ENCODE results near the gene GPC6. TPM values are rescaled to one million over a fixed set of nuclear protein-coding genes. Genes with fewer than 3 reads are reported as not detected.
"Not testable (repeated sequence)": the region's sequence is repeated elsewhere in the genome, so short reads cannot be mapped to it uniquely, and the experiment has no call there.

GPC6 gene
- total RNA-seq, 4 donors from 2014 or later: 13.7 to 21.7 (median 16.5) TPM

- Histone ChIP-seq H3K36me3 (no peaks in the 10 kb centered on the region), H3K9me3 (no peaks in the 10 kb centered on the region), H3K4me1 (no peaks in the 10 kb centered on the region), H3K27me3 (no peaks in the 10 kb centered on the region), H3K27ac (no peak overlapping the region), H3K4me3 (no peak overlapping the region)
- WGBS, 2 donors (ENCODE audit: low coverage in 1 of 2): 25 to 91% methylated on average over 1 to 5 of the region's 5 CpGs
- no peak for ATAC-seq
- TF ChIP-seq POLR2AphosphoS5 (IDR thresholded peaks at IDR 0.05) (no peak), POLR2A (IDR thresholded peaks at IDR 0.05) (no peak), EP300 (IDR thresholded peaks at IDR 0.05) (no peak), CTCF (IDR thresholded peaks at IDR 0.05) (no peak)
These were observed 81.0 kb downstream of the GPC6 start for GRCh38 chr13:93307651-93308050.

- ATAC-seq: no peak
- Histone ChIP-seq H3K36me3 (no peaks in the 10 kb centered on the region), H3K27ac (no peak overlapping the region), H3K4me3 (no peak overlapping the region), H3K9me3 (no peaks in the 10 kb centered on the region), H3K27me3 (no peaks in the 10 kb centered on the region), H3K4me1 (no peaks in the 10 kb centered on the region)
- 42 to 47% methylated on average over 7 of the region's 7 CpGs for WGBS, 2 donors (ENCODE audit: low coverage in 1 of 2)
- no peak for TF ChIP-seq CTCF (IDR thresholded peaks at IDR 0.05)
- TF ChIP-seq EP300 (IDR thresholded peaks at IDR 0.05): no peak
- no peak for TF ChIP-seq POLR2AphosphoS5 (IDR thresholded peaks at IDR 0.05)
- TF ChIP-seq POLR2A (IDR thresholded peaks at IDR 0.05): no peak
These were observed 83.4 kb downstream of the GPC6 start for GRCh38 chr13:93309886-93310523.

GRCh38 chr13:93316841-93317240, 90.2 kb downstream of the GPC6 start:
- Histone ChIP-seq H3K9me3 (no peaks in the 10 kb centered on the region), H3K36me3 (no peaks in the 10 kb centered on the region), H3K4me1 (no peaks in the 10 kb centered on the region), H3K27ac (no peak overlapping the region), H3K4me3 (no peak overlapping the region), H3K27me3 (no peaks in the 10 kb centered on the region)
- ATAC-seq: no peak
- WGBS, 2 donors (ENCODE audit: low coverage in 1 of 2): 77 to 81% methylated on average over 3 of the region's 3 CpGs
- TF ChIP-seq EP300 (IDR thresholded peaks at IDR 0.05): no peak
- no peak for TF ChIP-seq POLR2AphosphoS5 (IDR thresholded peaks at IDR 0.05)
- no peak for TF ChIP-seq POLR2A (IDR thresholded peaks at IDR 0.05)
- no peak for TF ChIP-seq CTCF (IDR thresholded peaks at IDR 0.05)

- H3K36me3 ChIP-seq: no peaks in the 10 kb centered on the region
- peak; percentile 22 for ATAC-seq
- no peak overlapping the region for H3K4me3 ChIP-seq
- TF ChIP-seq CTCF (IDR thresholded peaks at IDR 0.05): no peak
- TF ChIP-seq POLR2A (IDR thresholded peaks at IDR 0.05): no peak
- no peak for TF ChIP-seq EP300 (IDR thresholded peaks at IDR 0.05)
- no peak for TF ChIP-seq POLR2AphosphoS5 (IDR thresholded peaks at IDR 0.05)
- H3K9me3 ChIP-seq: no peaks in the 10 kb centered on the region
- no peaks in the 10 kb centered on the region for H3K27me3 ChIP-seq
- H3K4me1 ChIP-seq: no peaks in the 10 kb centered on the region
- WGBS, 2 donors (ENCODE audit: low coverage in 1 of 2): 64 to 68% methylated on average over 4 of the region's 4 CpGs
- no peak overlapping the region for H3K27ac ChIP-seq
These were observed 92.1 kb downstream of the GPC6 start for GRCh38 chr13:93318534-93319254.

GRCh38 chr13:93320942-93321341, 94.3 kb downstream of the GPC6 start:
- Histone ChIP-seq H3K4me3 (no peak overlapping the region), H3K9me3 (no peaks in the 10 kb centered on the region), H3K27ac (no peak overlapping the region), H3K4me1 (no peaks in the 10 kb centered on the region), H3K36me3 (no peaks in the 10 kb centered on the region), H3K27me3 (no peaks in the 10 kb centered on the region)
- WGBS, 2 donors (ENCODE audit: low coverage in 1 of 2): 79 to 80% methylated on average over 3 of the region's 3 CpGs
- TF ChIP-seq POLR2A (IDR thresholded peaks at IDR 0.05) (no peak), POLR2AphosphoS5 (IDR thresholded peaks at IDR 0.05) (no peak), EP300 (IDR thresholded peaks at IDR 0.05) (no peak), CTCF (IDR thresholded peaks at IDR 0.05) (no peak)
- ATAC-seq: no peak

DNA sequence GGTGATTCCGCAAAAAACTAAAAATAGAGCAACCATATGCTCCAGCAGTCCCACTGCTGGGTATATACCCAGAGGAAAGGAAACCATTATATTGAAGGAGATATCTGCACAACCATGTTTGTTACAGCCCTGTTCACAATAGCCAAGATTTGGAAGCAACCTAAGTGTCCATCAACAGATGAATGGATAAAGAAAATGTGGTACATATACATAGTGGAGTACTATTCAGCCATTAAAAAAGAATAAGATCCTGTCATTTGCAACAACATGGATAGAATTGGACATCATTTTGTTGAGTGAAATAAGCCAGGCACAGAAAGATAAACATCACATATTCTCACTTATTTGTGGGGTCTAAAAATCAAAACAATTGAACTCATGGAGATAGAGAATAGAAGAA, 97.3 kb downstream of the GPC6 start:
- not testable (repeated sequence) for H3K4me3 ChIP-seq, H3K36me3 ChIP-seq, H3K4me1 ChIP-seq, H3K9me3 ChIP-seq, H3K27me3 ChIP-seq, H3K27ac ChIP-seq, ATAC-seq
- 100% methylated on average over 1 of the region's 1 CpG for WGBS, 2 donors (ENCODE audit: low coverage in 1 of 2)
